MM.1S (cell line): Measurements from ENCODE around the gene SMU1.

ENCODE experiments used
- CTCF ChIP-seq: fragments of 300-600 bp; sonication (generic); IDR thresholded peaks from 2 replicates; pipeline ENCODE4 v1.5.1; 2016; ENCODE audit warnings: antibody characterized with exemption, low read length, mixed read lengths
- EZH2 ChIP-seq: fragments of 300-600 bp; sonication (generic); optimal IDR thresholded peaks from 2 replicates; pipeline ENCODE3; 2017; ENCODE audit warnings: low read depth, mild to moderate bottlenecking, antibody characterized with exemption, low read length, mixed read lengths
- EZH2phosphoT487 ChIP-seq: fragments of 300-600 bp; sonication (generic); IDR thresholded peaks from 2 replicates; pipeline ENCODE4 v1.6.1; 2018; ENCODE audit warnings: antibody characterized with exemption, low read length

- no peak for TF ChIP-seq CTCF
- no peak for TF ChIP-seq EZH2phosphoT487
- TF ChIP-seq EZH2, result no peak
These were observed 46.2 kb downstream of the SMU1 start for GRCh38 chr9:33030285-33030684.
